Measurements from ENCODE around the gene NCR1.

GRCh38 chr19:54902061-54902460 lies 3.9 kb upstream of the NCR1 start:
- no peak for TF ChIP-seq ZNF274 (IDR thresholded peaks at IDR 0.05; ENCODE audit: low read depth, low read length)
- no peak for TF ChIP-seq YY1 (IDR thresholded peaks at IDR 0.05; ENCODE audit: insufficient read depth, insufficient read length)
- TF ChIP-seq SUZ12 (IDR thresholded peaks at IDR 0.05; ENCODE audit: extremely low read depth, insufficient read depth, insufficient read length), result no peak
